ENCODE results near the gene NADK2. TPM values are rescaled to one million over a fixed set of nuclear protein-coding genes. Genes with fewer than 3 reads are reported as not detected.
A peak's percentile ranks its signal among the peaks of the same experiment; 100 is the strongest.

NADK2 gene
- total RNA-seq, 1 experiment from 2014 or later: 21.2 TPM

GRCh38 chr5:36153298-36153677, 88.4 kb downstream of the NADK2 start:
- H3K4me3 ChIP-seq (replicated peaks in 1 of 2; ENCODE audit: low read depth in 1 of 2, low read length in 2 of 2): no peak overlapping the region
- RAD21 ChIA-PET (ENCODE audit: low non-redundant PET in 1 of 2, low total read pairs in 2 of 2, uncharacterized antibody in 2 of 2, unreplicated experiment in 2 of 2): interaction anchor here in 1 of 2 experiments (0.7 kb wide), 1 partner anchor 69 kb away, joined by 4 read pairs; no protein-coding TSS in a partner anchor
- H3K9ac ChIP-seq (ENCODE audit: low read length): no peak overlapping the region
- POLR2A ChIA-PET: no interaction called here
- no peaks in the 10 kb centered on the region for H3K9me3 ChIP-seq (ENCODE audit: control insufficient read depth in 1 of 2, insufficient read depth in 1 of 2, low read depth in 1 of 2, low read length in 2 of 2)
- CTCF ChIA-PET: no interaction called here
- intact Hi-C loops (cut with micrococcal nuclease): loop anchor here (5.0 kb wide), 1 partner anchor 89 kb away; the partner anchor contains the start of gene NADK2
- TF ChIP-seq JUND (IDR thresholded peaks at IDR 0.05): no peak
- TF ChIP-seq SRF (IDR thresholded peaks at IDR 0.05; ENCODE audit: low read depth): no peak
- TF ChIP-seq MAX (IDR thresholded peaks at IDR 0.05): no peak
- TF ChIP-seq POLR2AphosphoS5 (IDR thresholded peaks at IDR 0.05; ENCODE audit: low read depth, low read length): no peak
- TF ChIP-seq REST (IDR thresholded peaks at IDR 0.05; ENCODE audit: low read depth): no peak
- TF ChIP-seq CEBPB (IDR thresholded peaks at IDR 0.05; ENCODE audit: low read depth): no peak
- TF ChIP-seq ATF3 (IDR thresholded peaks at IDR 0.05): no peak
- no peak for TF ChIP-seq TCF7L2 (IDR thresholded peaks at IDR 0.05; ENCODE audit: borderline replicate concordance, extremely low read depth, insufficient read depth, insufficient read length)
- TF ChIP-seq ZBTB33 (IDR thresholded peaks at IDR 0.05; ENCODE audit: extremely low read depth, insufficient replicate concordance, low read length): no peak
- no peak for TF ChIP-seq RAD21 (IDR thresholded peaks at IDR 0.05; ENCODE audit: low read depth)
- TF ChIP-seq ZNF274 (IDR thresholded peaks at IDR 0.05; ENCODE audit: low read depth, low read length): no peak
- no peak for TF ChIP-seq EZH2 (IDR thresholded peaks at IDR 0.05)
- TF ChIP-seq ZFX (IDR thresholded peaks at IDR 0.05): no peak
- no peak for TF ChIP-seq CTCF (IDR thresholded peaks at IDR 0.05 in 2 of 3, conservative IDR thresholded peaks at IDR 0.05 in 1 of 3; ENCODE audit: borderline replicate concordance in 1 of 3, insufficient read depth in 1 of 3, low read depth in 2 of 3, low read length in 2 of 3)
- TF ChIP-seq EZH2phosphoT487 (IDR thresholded peaks at IDR 0.05; ENCODE audit: borderline replicate concordance): no peak
- TF ChIP-seq EGR1 (IDR thresholded peaks at IDR 0.05; ENCODE audit: low read depth): no peak
- no peak for TF ChIP-seq SIN3A (IDR thresholded peaks at IDR 0.05; ENCODE audit: low read depth)
- no peaks in the 10 kb centered on the region for H3K9me2 ChIP-seq (ENCODE audit: insufficient read depth)
- DNase-seq (ENCODE audit: low read depth, low spot score): no peak
- peaks cover 25 to 30% of the 10 kb centered on the region in 2 experiments; a peak in 3 of 4 replicates for H3K36me3 ChIP-seq (ENCODE audit: control insufficient read depth in 1 of 2, insufficient read depth in 2 of 2, low read length in 2 of 2)
- H3K79me2 ChIP-seq (ENCODE audit: insufficient read depth, low read length): peaks cover 64% of the 10 kb centered on the region
- no TSS peak for BruUV-seq (replicated peaks)
- H3K4me2 ChIP-seq (ENCODE audit: low read length): peak overlapping the region; percentile 79; the same call in 1 of the 2 replicates
- no peaks in the 10 kb centered on the region for H3K27me3 ChIP-seq (ENCODE audit: insufficient read depth, low read length)
- no peaks in the 10 kb centered on the region; the same call in 1 of the 2 replicates for H4K20me1 ChIP-seq (ENCODE audit: insufficient read depth)
- ATAC-seq: no peak
- H3K27ac ChIP-seq (ENCODE audit: low read depth, low read length): no peak overlapping the region
- no peak overlapping the region for H2AFZ ChIP-seq (ENCODE audit: low read depth, low read length, poor library complexity, severe bottlenecking)
- H3K4me1 ChIP-seq (ENCODE audit: control insufficient read depth in 1 of 2, insufficient read depth in 2 of 2, low read length in 2 of 2): peaks cover 6 to 12% of the 10 kb centered on the region in 2 experiments; a peak in 3 of 4 replicates

Data from HCT116 (cell line).